Ovary (tissue), 9 donors: ENCODE results near the gene SPRY1. TPM values are rescaled to one million over a fixed set of nuclear protein-coding genes. Genes with fewer than 3 reads are reported as not detected.

ENCODE experiments used
- DNase-seq, 5 donors: peaks; one replicate each; pipeline ENCODE4 v3.0.0-alpha.2; 2019 to 2020
- H3K27ac ChIP-seq, 2 donors: fragments of 200-600 bp; one replicate each; pipeline versions ENCODE4 v1.5.1 to v1.8.0; 2019 to 2022
- H3K27me3 ChIP-seq: fragments of 200-600 bp; one replicate; pipeline ENCODE4 v1.8.0; 2022
- H3K36me3 ChIP-seq: fragments of 200-600 bp; sonication (generic); one replicate; pipeline ENCODE4 v1.5.1; 2019
- H3K4me1 ChIP-seq: one replicate; pipeline ENCODE4 v1.8.1; 2013; ENCODE audit warnings: mild to moderate bottlenecking, moderate library complexity; ENCODE audit not compliant: insufficient read depth
- H3K4me3 ChIP-seq: fragments of 200-600 bp; sonication (generic); one replicate; pipeline ENCODE4 v1.5.1; 2017
- H3K9me3 ChIP-seq, 2 donors: fragments of 200-600 bp in 1 of 2; sonication (generic) in 1 of 2; one replicate each; pipeline versions ENCODE4 v1.5.1 to v1.8.1; 2013 to 2019; ENCODE audit warnings: mild to moderate bottlenecking in 1 of 2, moderate library complexity in 1 of 2
- CTCF ChIP-seq, 3 donors: fragments of 450-650 bp in 2 of 3; fragments of 200-600 bp in 1 of 3; IDR thresholded peaks; one replicate each; pipeline versions ENCODE4 v1.5.1 to v1.8.0; 2016 to 2022; ENCODE audit warnings: antibody characterized with exemption in 3 of 3, mild to moderate bottlenecking in 1 of 3
- EP300 ChIP-seq: sonication (generic); formaldehyde crosslinking; IDR thresholded peaks from one replicate; pipeline ENCODE4 v1.6.1; 2017; ENCODE audit warnings: antibody characterized with exemption
- POLR2A ChIP-seq: fragments of 450-650 bp; IDR thresholded peaks from one replicate; pipeline ENCODE4 v1.6.1; 2017; ENCODE audit warnings: antibody characterized with exemption, mild to moderate bottlenecking, moderate library complexity
- WGBS, 3 donors: extraction: QIAGEN DNeasy Blood & Tissue Kit in 1 of 3; methylation state at CpG; one replicate each; pipeline versions ENCODE4 v1.1.5 to v1.1.7; 2013 to 2017; 5-methylcytosine and 5-hydroxymethylcytosine counted together
- intact Hi-C, 4 donors: fragments of 100-400 bp; cut with DNase I; formaldehyde crosslinking; loops; one replicate each; pipeline versions ENCODE4 v1.11.0 to v1.15.1; 2022 to 2023
- polyA plus RNA-seq, 2 donors: library from polyadenylated mRNA; stranded (reverse); fragments of 200-250 nt in 1 of 2; fragments of 350-450 nt in 1 of 2; fragmentation: Illumina TruSeq in 1 of 2; extraction: RNeasy Lipid Tissue Mini Kit (QIAGEN cat#74804) in 1 of 2; gene quantifications; one replicate each; pipeline ENCODE4 v1.2.3, GENCODE V29; 2013 to 2014
- total RNA-seq, 7 donors: library from RNA; depleted of rRNA in 2 of 7; stranded (reverse); fragments of >200 nt in 2 of 7; fragmentation: NEBNext Ultra II Directional in 3 of 7; extraction: Animal tissue kit (Norgen Biotek cat#: 25700) in 3 of 7; gene quantifications; one replicate each; pipeline versions ENCODE4 v1.1.0 to v1.2.4, GENCODE V29; 2016 to 2023
- donor health status: DM: no; HTN: no; CAD: no; lungs with moderate emphysema.
- donor health status: DM: no; HTN: no; CAD: no.
- donor health status: Bipolar disorder and iron deficiency.
- donor health status: DM: yes; HTN: yes; CAD: no.
- donor health status: DM: no; HTN: no; CAD: no.
- donor health status: DM: yes; HTN: yes; CAD: no.

Gene SPRY1
- total and polyA plus RNA-seq, 9 donors = 22.5 to 124 (median 43.5) TPM

- intact Hi-C loops = no loop called here
- no peaks in the 10 kb centered on the region for H3K9me3 ChIP-seq
- H3K4me1 ChIP-seq = peaks cover 3% of the 10 kb centered on the region
- TF ChIP-seq POLR2A (no peak), EP300 (no peak), CTCF (IDR thresholded peaks at IDR 0.05) (no peak)
- no peaks in the 10 kb centered on the region for H3K27me3 ChIP-seq
- no peak overlapping the region for H3K27ac ChIP-seq
- no peaks in the 10 kb centered on the region for H3K36me3 ChIP-seq
- no peak for DNase-seq
- H3K4me3 ChIP-seq = no peak overlapping the region
- 71 to 82% (median 81%) methylated on average over 6 of the region's 6 CpGs for WGBS, 3 donors
Measured at GRCh38 chr4:123446865-123447474, 50.4 kb downstream of the SPRY1 start.

GRCh38 chr4:123449362-123449761 is 52.8 kb downstream of the SPRY1 start:
- intact Hi-C loops = no loop called here
- H3K27ac ChIP-seq = no peak overlapping the region
- H3K27me3 ChIP-seq = no peaks in the 10 kb centered on the region
- WGBS, 3 donors = 77 to 88% (median 78%) methylated on average over 5 of the region's 5 CpGs
- TF ChIP-seq EP300 (no peak), CTCF (IDR thresholded peaks at IDR 0.05) (no peak), POLR2A (no peak)
- DNase-seq = no peak
- H3K36me3 ChIP-seq = no peaks in the 10 kb centered on the region
- H3K9me3 ChIP-seq = no peaks in the 10 kb centered on the region
- no peak overlapping the region for H3K4me3 ChIP-seq
- no peaks in the 10 kb centered on the region for H3K4me1 ChIP-seq

GRCh38 chr4:123449780-123450179 is 53.2 kb downstream of the SPRY1 start:
- H3K9me3 ChIP-seq = no peaks in the 10 kb centered on the region
- no peaks in the 10 kb centered on the region for H3K4me1 ChIP-seq
- DNase-seq = no peak
- intact Hi-C loops = no loop called here
- no peak overlapping the region for H3K27ac ChIP-seq
- H3K4me3 ChIP-seq = no peak overlapping the region
- TF ChIP-seq POLR2A (no peak), EP300 (no peak), CTCF (IDR thresholded peaks at IDR 0.05) (no peak)
- H3K36me3 ChIP-seq = no peaks in the 10 kb centered on the region
- no peaks in the 10 kb centered on the region for H3K27me3 ChIP-seq
- WGBS, 3 donors = 19 to 39% (median 33%) methylated on average over 1 of the region's 1 CpG

GRCh38 chr4:123450393-123450792 is 53.8 kb downstream of the SPRY1 start:
- Histone ChIP-seq H3K27ac (no peak overlapping the region), H3K27me3 (no peaks in the 10 kb centered on the region), H3K36me3 (no peaks in the 10 kb centered on the region), H3K4me3 (no peak overlapping the region), H3K9me3 (no peaks in the 10 kb centered on the region), H3K4me1 (no peaks in the 10 kb centered on the region)
- DNase-seq = no peak
- intact Hi-C loops = no loop called here
- no peak for TF ChIP-seq EP300
- TF ChIP-seq POLR2A = no peak
- TF ChIP-seq CTCF (IDR thresholded peaks at IDR 0.05) = no peak
